Activated CD8-positive, alpha-beta memory T cell treated with anti-CD3 and anti-CD28 coated beads, Interleukin-2, amount 50 U/mL, for 24 hours (primary cell): ENCODE results near the gene ABTB1.

Experiments used
- DNase-seq: peaks from one replicate; pipeline ENCODE4 v3.0.0-alpha.2; 2020; ENCODE audit errors: extremely low read depth

Gene ABTB1

DNA sequence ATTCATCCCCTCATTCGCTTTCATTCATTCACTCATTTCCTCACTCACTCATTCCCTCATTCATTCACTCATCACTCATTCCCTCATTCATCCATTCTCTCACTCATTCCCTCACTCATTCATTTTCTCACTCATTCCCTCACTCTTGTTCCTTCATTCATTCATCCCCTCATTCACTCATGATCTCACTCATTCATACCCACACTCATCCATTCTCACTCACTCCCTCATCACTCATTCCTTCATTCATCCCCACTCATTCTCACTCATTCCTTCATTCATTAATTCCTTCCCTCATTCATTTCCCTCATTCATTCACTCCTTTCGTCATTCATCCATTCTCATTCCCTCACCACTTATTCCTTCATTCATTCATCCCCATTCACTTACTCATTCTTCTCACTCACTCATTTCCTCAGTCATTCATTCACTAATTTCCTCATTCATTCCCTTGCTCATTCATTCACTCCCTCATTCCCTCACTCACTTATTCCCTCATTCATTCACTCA, 14.5 kb downstream of the ABTB1 start:
- DNase-seq = no peak

DNA sequence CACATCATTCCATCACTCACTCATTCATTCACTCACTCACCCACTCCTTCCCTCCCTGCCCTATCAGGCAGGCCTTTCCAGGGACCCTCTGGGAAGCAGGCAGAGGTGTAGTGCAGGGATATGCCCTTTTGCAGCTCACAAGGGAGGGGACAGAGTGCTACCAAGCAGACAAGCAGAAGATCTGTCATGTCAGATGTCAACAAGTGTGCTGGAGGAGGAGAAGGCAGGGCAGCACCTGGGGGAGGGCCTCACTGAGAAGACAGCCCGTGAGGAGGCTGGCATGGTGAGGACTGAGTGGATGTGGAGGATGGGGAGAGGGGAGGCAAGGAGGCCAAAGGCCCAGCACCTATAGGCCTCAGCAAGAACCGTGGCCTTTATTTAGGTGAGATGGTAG, 15.3 kb downstream of the ABTB1 start:
- no peak for DNase-seq

DNA sequence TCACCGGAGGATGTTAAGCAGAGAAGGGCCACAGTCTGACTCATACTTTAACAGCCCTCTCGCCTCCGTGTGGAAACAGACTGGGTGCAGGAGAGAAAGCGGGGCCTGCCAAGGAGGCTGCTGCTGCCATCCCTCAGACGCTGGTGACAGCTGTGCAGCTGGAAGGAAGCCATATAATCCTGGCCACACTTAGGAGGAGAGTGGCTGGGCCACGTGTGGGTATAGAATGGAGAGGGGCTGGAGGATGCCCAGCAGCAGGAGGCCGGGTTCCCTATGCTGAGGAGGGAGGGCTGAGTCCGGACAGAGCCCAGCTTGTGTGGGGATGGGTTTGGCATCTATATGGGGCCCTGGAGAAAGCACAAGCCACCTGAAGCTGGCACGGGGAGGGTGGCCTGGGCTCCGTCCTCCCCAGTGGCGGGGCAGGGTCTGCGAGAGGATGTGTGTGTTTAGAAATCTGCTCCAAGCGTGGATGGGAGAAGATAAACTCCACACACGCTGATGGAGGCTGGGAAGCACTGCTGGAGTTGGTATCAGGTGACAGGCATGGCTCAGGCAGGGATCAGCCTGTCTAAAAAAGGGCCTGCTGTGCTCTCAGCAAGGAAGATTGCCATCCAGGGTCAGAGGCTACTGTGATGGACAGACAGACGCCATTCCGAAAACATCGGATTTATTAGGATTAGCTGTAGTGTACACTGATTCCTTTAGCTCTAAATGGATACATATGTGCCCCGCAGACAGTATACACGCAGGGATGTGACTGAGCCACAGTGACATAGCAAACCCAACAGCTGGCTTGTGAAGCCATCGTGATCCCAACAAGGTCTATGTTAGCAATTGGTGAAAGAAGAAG, 15.9 kb downstream of the ABTB1 start:
- no peak for DNase-seq

DNA sequence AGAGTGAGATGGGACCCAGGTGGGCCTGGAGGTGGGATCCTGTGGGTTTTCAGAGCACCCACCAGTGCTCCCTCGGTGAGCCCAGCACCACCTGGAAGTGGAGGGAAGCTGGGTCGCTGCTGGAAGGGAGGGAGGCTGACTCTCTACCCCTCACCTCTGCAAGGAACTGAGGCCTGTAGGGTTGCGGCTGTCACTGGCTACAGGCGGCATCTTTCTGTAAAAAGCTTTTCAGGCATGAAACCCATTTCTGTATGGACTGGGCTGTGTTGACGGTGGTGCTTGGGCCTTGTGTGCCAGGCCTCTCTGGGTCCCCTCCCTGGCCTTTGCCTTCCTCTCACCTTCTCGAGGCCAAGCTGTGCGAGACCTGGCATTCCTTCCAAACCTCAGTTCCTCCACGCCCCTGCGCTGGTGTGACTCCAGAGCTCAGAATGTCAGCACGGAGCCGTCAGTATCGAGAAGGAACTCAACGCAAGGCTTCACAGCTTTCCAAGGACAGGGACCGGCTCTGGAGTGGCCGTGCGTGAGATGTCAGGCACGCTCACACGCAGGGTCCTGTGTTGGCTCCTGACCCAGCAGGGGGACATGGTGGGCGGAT, 16.6 kb downstream of the ABTB1 start:
- no peak for DNase-seq

DNA sequence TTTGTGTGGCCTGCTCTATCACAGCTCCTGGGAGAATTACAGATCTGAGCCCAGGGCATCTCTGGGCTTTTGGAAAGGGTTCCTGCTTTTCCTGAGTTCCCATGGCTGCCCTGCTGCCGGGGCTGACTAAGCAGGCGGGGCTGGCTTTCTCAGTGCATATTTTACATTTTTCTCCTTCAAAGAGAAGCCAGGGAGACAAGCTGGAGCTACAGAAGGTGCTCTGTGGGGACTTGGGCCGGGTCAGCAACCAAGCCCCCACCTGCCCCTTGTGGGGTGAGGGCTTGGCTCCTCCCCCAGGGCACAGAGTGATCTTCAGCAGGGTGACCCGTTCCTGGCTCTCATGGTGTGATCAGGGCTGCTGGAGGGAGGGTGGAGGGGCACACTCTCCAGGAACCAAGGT, 17.4 kb downstream of the ABTB1 start:
- no peak for DNase-seq

DNA sequence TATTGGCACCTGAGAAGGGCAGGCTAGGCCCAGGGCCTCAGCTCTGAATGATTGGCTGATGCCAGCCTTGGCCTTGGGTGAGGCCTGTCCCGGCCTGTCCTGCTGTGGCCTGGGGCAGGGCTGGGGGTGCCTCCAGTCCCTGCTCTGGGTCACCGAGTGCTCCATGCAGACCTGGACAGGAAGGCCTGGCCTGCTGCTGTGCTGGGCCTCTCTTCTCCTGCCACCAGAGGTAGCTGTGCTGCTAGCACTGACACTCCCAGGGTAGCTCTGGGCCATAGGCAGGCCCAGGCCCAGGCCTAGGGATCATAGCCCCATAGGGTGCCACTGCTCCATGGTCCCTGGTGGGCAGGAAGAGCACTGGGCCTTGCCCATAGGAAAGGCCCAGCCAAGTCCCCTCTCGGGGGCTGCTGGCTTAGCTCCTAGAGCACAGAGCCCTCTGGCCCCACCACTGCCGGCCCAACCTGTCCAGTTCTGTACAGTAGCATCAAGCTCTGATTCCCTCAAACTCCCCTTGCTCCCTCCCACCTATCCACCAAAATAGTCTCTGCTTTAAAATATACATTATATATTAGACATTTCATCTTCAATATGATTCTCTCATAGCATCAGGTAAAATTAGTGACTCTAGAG, 18.2 kb downstream of the ABTB1 start:
- no peak for DNase-seq

DNA sequence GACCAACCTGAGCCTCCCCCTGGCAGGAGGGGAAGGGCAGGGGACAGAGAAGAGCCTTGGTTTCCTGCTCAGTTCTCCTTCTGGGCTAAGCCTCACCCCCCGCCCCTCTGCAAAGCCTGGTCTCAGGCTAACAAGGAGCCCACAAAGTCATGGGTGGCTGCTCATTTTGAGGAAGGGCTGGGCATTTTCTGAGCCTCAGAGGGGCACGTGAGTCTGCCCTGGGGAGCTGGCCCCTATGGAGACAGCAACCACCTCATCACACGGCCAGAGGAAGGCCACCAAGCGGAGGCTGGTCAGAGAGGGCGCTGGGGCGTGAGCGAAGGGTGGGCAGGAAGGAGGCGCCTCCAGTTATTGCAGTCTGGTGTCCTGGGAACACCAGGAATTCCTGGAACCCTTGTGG, 18.7 kb downstream of the ABTB1 start:
- DNase-seq = no peak

DNA sequence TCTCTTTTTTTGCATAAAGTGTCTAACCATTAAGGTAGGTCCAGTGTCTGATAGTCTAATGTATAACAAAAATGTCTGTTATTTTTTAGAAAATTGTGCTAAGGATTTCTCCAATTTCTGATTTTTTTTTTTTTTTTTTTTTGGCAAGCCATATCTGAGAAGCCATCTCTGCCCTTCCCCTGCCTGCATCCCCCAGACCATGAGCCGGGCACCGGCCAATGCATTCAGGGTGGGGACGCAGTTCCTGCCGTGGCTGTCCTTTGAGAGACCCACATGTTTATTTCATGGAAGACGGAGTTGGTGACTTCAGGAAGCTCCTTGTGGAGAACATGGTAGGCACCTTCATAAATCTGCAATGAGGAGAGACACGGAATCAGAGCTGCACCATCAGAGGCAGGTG, 19.2 kb downstream of the ABTB1 start:
- no peak for DNase-seq

DNA sequence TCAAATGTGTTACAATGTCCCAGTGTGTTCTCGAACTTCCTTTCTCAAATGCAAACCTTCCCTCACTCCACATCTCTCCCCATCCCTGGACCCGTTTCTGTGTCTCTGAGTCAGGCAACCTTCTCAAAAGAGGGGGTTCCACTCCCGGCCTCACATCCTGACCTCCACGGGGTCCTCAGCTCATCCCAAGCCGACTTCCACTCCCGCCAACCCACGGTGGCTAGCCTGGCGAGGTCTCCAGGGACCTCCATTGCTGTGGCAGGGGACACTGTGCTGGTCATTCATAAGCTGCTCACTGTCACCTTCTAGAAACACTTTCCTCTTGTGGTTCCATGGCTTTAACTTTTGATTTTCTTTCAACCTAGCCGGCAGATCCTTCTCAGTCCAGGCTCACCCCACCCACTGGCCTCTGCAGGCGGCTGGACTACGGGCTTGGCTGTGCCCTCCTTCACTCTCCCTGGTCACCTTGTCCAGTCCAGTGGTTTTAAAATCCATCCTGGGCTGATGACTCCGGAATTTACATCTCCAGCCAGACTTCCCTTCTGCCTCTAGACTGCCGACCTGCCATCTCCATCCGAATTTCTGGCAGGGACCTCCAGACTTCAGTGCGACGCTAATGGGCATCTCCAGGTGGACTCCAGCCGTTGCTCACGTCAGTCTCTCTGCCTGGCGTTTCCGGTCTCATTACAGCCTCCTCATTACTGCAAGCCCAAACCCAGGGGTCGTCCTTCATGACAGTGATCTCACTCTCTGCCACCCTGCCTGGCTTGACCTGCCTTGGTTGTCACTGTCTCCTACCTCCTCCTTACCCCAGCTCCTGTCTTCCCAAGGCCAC, 20.0 kb downstream of the ABTB1 start:
- DNase-seq = no peak

DNA sequence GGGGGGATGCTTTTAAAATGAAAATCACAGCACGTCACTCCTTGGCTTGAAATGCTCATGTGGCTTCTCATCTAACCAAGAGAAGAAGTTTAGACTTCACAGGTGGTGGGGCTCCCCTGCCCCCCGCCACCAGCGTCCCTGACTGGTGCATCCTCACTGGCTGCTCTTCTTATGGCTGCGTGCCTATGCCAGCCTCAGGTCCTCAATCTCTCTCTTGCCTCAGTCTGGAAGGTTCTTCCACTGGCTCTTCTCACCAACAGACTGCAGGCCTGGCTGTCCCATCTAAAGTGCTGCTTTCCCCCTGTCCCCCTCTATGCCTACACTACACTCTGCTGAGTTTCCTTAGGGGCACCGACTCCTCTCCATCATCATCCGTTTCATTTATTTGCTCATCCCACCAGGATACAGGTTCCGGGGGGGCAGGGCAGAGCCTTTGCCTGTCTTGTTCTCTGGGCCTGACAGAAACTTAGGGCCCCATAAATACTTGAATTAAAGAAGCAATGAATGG, 20.6 kb downstream of the ABTB1 start:
- DNase-seq = no peak

DNA sequence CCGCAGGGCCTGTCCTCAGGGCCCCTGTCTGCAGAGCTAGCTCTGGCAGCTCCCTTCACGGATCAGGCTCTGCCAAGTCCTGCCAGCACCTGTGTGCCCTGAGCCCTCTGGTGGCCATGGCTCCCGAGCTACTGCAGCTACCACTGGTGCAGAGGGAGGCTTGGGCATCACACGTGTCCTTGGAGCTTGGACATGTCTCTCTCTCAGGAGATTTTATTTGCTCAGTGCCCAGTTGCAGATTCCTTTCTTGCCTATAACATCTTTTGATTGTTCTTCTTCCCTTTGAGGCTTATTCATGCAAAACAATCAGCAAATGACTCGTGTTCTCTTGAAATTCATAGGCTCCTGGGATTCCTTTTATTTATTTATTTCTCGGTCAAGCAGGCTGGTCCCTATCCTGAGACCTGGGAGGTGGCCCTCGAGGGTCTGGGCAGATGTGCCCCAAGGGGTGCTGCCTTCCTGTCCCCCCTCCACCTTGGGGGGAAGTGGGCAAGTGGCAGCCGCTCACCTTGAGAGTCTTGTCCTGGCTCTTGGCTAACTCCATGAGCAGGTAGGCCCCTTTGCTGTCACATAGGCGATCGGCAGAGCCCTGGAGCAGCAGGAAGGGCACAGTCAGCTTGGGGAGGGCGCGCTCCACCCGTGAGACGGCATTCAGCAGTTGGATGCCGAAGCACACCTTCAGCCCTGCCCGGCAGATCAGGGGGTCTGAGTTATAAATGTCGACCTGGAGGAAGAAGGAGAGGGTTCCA, 21.9 kb downstream of the ABTB1 start:
- DNase-seq = no peak

DNA sequence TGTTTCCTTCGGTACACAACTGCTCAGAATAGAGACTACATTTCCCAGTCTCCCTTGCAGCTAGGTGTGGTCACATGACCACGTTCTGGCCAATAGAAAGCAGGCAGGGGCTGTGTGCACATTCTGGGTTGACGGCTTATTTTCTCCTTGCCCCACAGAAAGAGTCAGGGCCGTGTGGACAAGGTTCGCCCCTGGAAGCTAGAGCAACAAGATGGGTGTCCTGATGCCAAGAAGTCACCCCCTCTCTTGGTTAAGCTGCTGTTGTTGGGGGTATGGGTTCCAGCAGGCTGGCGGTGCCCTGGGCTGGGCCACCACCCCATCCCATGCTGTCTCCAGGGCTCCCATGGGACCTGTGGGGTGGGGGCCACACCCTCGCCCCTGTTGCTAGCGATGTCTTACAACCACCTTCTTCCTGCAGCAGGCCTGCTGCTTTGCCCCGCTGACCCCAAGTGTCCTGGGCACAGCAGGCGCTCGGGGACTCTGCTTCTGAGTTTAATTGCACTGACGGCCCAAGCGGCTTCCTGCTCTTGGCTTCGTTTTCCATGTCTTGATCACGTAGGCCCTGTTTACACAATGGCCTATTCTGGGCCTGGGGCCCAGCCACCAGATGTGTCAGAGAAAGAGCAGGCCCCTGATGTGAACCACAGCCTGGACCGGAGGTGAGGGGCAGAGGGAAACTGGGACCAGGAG, 24.9 kb downstream of the ABTB1 start:
- no peak for DNase-seq

DNA sequence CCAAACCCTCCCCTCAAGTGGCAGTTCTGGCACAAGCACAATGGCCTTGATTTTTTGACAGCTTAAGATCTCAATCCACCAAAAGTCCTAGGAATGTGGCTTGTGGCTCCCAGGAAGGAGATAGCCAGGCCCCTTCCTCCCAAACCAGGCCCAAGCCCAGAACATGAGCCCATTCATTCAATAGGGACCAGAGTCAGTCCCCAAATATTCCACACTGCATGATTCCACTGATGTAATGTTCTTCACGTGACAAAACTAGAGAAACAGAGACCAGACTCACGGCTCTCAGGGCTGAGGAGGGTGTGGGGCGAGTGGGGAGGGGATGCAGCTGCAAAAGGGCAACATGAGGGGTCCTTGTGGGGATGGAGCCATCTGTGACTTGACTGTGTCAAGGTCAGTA, 25.5 kb downstream of the ABTB1 start:
- DNase-seq = no peak

DNA sequence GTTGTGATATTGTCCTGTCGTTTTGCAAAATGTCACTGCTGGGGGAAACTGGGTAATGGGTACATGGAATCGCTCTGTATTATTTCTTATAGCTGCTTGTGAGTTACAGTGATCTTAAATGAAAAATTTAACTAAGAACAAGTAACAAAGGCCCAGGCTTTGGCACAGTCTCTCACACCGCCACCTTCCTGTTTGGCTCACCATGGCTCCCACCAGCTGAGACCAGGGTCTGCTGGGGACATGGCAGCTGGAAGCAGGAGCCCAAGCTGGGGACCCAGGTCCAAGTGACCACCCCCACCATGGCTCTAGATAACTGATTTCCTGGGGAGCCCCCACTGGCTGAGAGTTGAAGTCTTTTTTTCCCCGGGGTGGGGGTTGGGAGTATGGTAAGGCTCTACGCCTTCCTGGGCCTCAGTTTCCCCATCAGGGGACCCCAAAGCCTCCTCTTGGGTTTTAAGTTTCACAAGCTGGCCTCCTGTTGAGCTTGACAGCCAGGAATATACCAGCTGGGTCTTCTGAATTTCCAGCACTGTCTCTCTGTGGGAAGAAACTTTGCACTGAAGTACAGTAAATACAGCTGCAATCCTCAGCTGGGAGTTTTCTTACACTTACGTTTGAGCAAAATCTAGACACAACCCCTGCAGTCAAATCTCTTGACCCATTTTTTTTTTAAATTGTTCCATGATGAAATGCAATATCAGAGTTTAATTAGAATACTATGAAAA, 26.1 kb downstream of the ABTB1 start:
- DNase-seq = no peak

DNA sequence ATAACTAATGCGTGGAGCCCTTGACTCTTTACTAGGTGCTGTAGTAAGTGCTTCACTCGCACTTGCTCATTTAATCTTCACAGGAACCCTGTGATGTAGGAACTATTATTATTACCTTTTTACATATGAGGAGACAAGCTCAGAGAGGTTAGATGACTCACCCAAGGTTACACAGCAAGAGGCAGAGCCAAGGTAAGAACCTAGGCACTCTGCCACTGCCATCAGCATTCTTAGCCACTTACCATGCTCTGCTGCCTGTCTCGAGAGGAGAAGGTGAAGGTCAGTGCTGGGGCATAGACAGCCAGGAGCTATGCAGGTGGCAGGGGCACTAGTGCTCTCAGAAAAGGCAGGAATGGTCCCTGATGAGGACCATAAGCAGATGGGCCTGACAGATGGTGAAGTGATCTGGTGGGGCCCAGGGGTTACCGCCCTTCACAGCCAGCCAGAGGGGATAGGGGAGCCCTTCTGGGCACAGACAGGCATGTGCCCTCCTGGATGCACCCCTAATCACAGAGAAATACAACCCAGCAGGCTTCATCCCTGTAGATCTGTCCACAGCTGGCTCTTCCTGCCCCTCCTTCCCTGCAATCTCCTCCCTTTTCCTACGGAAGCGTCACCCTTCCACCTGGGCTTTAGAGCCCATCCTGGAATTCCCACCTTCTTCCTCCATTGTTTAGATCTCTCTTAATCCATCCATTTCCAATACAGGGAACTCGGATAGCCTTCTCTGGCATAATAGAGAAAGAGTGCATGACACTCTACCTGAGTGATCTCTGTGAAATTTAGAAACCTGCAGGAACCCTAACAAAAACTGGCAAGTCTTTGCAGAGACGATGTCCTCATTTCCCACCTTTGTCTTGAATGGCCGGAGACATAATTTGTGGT, 26.9 kb downstream of the ABTB1 start:
- no peak for DNase-seq

DNA sequence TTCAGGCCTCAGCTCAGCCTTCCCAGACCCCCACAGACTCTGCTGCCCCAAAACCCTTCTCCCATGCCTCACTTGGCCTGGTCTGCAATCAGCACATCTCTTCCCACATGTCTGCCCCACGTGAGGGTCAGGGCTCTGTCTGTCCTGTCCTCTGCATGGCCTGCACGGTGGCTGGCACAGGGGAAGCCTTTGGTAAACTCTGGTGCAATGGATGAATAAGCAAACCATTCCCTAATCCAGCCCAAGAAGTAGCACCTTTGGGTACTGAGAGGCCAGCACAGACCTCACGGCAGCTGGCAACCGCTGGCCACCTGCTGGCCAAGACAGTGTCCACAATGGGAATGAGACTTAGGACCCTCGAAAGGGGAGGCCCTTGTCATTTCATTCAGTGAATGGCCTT, 27.7 kb downstream of the ABTB1 start:
- DNase-seq = no peak

DNA sequence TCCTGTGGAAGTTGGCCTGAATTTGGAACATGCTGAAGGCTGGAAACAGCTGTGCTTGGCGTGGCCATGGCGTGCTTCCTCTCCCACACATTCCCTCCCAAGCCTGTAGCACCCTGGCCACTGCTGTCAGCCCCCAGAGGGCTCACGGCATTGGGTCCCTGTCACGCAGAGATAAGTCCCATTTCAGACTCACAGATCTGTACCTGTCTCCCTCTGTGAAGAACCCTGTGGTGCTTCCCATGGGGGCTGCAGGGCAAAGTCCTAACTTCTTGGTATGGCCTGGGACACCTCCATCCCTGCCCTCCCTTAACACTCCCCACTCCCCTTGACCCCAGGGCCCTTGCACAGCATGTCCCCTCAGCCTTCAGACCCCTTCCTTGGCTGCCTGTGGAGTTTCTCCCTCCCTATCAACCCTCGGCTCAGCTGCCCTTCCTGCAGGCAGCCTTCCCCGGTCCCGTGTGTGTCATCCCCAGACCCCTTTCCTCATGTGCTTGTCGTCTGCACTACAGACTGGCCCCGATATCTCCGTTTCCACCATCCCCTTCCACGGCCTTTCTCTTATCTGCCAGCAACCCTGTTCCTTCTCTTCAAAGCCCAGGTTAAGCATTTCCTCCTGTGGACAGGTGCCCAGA, 28.6 kb downstream of the ABTB1 start:
- no peak for DNase-seq

DNA sequence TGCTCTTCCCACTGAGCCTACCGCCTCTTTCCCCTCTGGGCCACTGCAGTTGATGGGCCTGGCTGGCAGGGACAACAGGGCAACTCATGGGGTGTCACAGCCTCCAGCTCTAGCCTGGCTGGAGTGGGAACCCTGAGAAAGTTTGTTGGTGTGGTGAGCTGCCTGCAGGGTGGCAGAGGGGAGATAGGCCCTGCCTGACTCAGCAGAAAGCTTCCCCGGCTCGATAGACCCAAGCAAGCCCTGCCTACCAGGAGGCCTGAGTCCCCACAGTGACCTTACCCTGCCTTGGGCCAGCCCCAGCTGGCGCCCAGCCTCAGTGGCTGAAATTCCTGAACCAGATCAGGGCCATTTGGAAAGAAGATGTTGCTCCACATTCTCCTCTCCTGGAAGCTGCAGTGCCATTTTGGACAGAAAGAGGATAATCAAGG, 29.4 kb downstream of the ABTB1 start:
- no peak for DNase-seq
